B cell (primary cell): ENCODE measurements around the gene TRIM2.

Experiments
- EZH2 ChIP-seq: IDR thresholded peaks from 2 replicates; pipeline ENCODE4 v1.6.1; 2012; ENCODE audit warnings: borderline replicate concordance, low read depth, mild to moderate bottlenecking, moderate library complexity, low read length; ENCODE audit not compliant: insufficient read depth, poor library complexity, severe bottlenecking
- TF ChIP-seq, protein P1 (sequence below): fragments of 200-600 bp; IDR thresholded peaks from one replicate; pipeline ENCODE4 v1.8.0; 2022; ENCODE audit warnings: antibody characterized with exemption, mild to moderate bottlenecking

DNA sequence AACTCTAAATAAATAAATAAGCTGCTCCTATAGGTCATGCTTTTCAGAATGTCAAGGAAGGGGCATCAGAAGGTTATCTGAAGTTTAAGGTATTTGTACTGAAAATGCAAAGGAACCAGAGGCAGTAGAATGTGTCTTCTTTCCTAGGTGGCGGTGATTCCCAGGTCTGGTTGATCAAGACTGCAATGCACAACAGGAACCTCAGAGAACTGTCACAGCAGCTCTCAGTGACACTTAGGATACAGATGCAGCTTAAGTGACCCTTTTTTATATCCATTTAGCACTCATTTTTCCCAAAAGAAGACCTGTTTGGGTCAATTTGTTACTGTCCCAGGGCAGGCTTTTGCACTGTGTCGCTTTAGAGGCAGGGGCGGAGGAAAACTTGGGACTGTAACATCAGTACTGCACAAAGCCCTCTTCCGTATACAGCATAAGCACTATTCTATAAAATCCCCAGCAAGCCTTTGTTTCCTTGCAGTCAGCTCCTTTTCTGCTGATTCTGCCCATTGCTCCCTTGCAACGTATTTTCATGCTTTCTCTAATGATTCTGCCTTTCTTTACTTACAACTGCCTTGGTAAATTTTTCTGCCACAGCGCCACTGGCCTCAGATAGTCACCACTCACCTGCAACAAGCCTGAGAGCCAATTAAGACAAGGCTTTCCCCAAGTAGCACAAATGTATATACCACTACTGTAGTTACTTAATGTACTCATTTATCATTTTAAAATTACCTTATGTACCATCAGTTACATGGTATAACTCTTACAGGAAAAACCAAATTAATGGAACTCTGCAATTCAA lies 138.7 kb downstream of the TRIM2 start:
- no peak for TF ChIP-seq EZH2
- TF ChIP-seq, protein P1, sequence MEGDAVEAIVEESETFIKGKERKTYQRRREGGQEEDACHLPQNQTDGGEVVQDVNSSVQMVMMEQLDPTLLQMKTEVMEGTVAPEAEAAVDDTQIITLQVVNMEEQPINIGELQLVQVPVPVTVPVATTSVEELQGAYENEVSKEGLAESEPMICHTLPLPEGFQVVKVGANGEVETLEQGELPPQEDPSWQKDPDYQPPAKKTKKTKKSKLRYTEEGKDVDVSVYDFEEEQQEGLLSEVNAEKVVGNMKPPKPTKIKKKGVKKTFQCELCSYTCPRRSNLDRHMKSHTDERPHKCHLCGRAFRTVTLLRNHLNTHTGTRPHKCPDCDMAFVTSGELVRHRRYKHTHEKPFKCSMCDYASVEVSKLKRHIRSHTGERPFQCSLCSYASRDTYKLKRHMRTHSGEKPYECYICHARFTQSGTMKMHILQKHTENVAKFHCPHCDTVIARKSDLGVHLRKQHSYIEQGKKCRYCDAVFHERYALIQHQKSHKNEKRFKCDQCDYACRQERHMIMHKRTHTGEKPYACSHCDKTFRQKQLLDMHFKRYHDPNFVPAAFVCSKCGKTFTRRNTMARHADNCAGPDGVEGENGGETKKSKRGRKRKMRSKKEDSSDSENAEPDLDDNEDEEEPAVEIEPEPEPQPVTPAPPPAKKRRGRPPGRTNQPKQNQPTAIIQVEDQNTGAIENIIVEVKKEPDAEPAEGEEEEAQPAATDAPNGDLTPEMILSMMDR, result no peak
